Activated effector memory CD4-positive, alpha-beta T cell treated with anti-CD3 and anti-CD28 coated beads, Interleukin-2, amount 50 U/mL, for 16 hours (primary cell): ENCODE measurements around the gene GOLPH3L.
A peak's percentile ranks its signal among the peaks of the same experiment; 100 is the strongest.
"Not testable (repeated sequence)": the region's sequence is repeated elsewhere in the genome, so short reads cannot be mapped to it uniquely, and the experiment has no call there.

ENCODE experiments used
- DNase-seq: peaks from one replicate; pipeline ENCODE4 v3.0.0-alpha.2; 2020

The GOLPH3L gene

DNA sequence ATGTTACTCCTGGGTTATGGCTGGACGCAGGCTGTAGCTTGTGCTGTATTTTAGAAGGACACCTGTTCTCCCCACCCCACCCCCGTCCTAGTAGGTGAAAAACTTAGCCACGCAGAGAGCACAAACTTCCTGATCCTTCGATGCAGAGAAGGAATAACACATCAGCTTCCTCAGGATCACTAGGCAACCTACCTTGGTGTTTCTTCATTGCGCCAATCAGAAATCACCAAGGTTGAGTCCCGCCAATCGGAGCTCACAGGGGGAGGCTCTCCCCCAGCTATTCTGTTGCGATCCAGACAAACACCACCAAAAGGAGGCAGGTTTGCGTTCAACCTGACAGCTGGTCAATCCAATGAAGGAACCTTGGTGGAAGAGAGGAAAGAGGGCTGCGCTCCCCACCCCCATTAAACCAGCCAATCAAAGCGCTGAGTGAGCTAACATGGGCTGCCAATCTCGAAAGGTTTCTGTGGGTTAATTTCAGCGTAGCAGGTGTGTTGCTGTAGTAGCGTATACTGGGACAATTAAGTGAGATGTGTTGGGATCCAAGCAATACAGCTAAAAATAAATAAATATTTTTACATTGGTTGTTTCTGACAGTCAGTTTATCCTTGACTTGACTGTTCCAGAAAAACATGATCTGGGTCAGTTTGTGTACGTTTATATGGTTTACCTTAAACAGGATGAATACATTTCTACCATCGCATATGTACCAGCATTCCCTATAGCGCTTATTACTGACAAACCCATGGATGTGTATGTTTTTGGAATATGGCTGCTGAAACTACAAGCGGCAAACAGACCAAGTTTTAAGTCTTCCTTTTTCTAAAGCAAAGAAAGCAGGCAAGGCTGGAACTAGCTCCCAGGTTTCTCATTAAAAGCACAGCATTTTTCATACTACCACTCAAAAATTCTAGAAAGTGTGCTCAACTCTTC lies at the start of gene GOLPH3L:
Gene GOLPH3L (minus strand): TSS at position 160 of the 933 bp plus-strand sequence. CDS start 2,316 bp downstream, outside the sequence.
- peak; percentile 94 for DNase-seq

DNA sequence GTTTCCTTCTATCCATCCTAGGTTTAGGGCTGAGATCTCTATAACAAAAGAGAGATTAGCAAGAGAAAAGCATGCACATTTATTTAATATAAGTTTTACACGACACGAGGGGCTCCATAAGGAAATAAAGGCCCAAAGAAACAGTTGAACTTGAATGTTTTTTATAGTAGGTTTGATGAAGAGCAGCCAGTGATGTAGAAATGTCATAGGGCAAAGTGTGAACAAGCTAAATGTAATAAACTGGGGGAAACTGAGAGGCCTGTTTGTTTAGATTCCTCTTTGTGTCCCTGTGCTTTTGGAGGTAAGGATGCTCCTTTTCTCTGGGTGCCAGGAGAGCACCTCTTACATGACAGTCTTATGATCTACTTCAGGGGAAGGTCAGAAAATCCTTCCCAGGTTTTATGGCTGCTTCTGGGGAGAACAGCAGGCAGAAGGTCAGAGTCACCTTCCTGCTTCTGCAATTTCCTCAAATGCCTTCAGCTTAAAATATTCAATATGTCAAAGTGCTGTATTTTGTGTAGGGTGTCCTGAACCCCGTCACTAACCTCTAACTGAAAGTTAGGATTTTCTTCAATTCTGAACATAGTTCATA lies 33.3 kb upstream of the GOLPH3L start:
- no peak for DNase-seq

DNA sequence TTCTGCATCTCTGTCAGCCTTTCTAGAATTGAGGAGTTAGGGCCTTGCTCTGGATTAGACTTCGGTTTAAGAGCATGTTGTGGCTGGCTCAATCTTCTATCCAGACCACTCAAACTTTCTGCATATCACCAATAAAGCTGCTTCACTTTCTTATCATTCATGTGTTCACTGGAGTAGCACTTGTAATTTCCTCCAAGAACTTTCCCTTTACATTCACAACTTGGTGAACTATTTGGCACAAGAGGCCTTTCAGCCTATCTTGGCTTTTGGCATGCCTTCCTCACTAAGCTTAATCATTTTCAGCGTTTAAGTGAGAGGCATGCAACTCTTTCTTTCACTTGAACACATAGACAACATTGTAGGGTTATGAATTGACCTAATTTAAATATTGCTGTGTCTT lies 27.4 kb upstream of the GOLPH3L start:
- DNase-seq = no peak

DNA sequence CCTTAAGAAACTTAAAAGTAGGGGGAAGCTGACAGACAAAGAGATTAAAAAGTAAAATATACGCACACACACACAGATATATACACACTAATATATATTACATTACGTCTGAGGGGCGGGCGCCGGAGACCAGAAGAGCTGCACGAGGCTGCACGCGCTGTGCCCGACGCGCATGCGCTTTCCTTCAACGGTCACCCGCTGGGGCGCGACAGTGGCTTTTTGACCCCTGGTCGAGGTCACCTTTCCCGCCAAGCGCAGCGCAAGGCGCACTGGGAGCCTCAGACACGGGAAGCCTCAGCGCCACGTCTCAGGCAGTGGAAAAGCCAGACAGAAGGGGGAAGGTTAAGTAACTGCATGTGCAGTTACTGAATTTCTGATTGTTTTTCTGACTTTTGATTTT lies 23.7 kb upstream of the GOLPH3L start, which contains the start of gene HORMAD1:
Gene HORMAD1 (minus strand): TSS at position 193 of the 400 bp plus-strand sequence. CDS start 1,390 bp downstream, outside the sequence.
- DNase-seq = no peak

DNA sequence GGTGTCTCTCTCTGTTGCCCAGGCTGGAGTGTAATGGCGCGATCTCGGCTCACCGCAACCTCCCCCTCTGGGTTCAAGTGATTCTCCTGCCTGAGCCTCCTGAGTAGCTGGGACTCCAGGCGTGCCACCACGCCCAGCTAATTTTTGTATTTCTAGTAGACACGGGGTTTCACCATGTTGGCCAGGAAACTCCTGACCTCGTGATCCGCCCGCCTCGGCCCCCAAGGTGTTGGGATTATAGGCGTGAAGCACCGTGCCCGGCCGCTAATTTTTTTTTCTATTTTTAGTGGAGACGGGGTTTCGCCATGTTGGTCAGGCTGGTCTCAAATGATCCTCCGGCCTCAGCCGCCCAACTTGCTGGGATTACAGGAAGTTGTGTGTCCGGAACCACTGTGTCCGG lies 23.1 kb upstream of the GOLPH3L start:
- DNase-seq = no peak

DNA sequence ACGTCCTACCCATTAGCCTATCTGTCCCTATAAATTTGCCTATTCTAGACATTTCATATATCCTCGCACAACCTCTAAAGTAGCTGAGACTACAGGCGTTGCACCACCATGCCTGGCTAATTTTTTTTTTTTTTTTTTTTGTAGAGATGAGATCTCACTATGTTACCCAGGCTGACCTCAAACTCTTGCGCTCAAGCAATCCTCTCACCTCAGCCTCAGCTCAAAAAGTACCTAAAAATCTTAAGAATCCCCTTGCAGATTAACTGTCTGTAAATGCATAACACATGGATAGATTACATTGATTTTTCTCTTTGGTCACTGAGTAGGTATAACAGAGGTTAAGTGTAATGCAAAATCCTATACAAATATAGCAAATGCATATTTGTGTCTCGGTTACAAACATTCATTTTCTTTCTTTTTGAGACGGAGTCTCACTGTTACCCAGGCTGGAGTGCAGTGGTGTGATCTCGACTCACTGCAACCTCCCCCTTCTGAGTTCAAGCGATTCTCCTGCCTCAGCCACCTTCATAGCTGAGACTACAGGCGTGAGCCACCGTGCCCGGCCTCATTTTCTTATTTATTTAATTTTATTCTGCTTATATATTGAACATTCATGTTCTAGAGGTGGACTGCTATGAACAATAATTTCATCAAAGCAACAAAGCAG lies 21.4 kb upstream of the GOLPH3L start:
- no peak for DNase-seq

DNA sequence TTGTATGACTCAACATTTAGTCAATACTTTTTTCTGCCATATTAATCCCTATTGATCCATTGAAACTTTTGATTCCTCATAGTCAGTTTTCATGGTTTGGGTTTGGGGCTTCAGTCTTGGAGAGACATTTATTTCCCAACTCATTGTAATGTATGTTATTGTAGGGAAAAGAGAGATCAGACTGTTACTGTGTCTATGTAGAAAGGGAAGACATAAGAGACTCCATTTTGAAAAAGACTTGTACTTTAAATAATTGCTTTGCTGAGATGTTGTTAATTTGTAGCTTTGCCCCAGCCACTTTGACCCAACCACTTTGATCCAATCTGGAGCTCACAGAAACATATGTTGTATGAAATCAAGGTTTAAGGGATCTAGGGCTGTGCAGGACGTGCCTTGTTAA lies 12.1 kb upstream of the GOLPH3L start:
- DNase-seq = not testable (repeated sequence)

DNA sequence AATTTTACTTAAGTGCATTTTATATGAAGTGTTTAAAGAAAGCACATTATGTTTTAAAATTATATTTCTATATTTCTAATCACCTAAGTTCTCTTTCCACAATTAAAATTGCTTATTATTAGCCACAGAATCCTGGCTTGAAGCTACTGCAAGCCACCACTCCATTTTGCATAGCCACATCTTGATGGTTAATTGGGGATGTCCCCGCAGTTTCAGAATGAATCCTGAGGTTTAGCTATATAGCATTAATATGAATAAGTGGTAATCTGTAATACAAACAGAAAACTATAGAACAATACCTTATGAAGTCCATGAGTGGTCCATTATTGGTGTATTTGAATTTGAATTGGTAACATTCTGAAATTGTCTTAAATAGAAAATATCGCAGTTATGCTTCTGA lies 11.6 kb upstream of the GOLPH3L start:
- DNase-seq = no peak

DNA sequence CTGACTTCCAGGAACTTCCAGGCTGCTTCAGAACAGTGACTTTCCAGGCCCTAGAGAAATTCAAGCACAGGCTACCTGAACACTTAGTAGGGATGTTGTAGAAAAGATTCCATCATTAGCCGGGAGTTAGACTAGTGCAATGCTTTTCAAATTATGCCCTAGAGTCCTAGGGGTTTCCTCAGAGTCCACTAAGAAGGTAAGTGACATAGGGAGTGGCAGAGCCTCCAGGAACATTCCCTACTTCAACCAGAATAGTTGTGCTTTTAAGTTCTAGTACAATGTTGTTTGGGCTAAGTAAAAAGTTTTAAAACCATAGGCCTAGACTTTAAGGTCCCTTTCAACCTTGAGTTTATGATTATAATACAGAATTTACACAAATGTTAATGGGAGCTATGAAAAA lies 9.1 kb upstream of the GOLPH3L start:
- no peak for DNase-seq

DNA sequence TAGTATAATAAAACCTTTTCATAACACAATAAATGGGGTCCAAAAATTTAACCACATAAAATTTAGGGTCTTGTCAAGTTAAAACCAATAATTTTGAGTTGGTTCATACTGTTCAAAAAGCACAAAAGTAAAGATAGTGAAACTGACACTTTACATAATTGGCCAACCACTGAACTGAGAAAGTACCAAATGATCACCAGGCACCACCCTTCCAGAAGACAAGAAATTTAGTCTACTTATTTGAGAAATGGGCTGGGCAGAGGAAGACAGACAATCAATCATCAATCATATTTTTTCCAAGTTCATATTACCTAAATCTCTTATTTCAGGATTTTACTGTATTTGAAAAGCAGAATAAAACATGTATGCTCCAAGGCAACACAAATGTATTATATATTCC lies 6.5 kb upstream of the GOLPH3L start:
- no peak for DNase-seq

DNA sequence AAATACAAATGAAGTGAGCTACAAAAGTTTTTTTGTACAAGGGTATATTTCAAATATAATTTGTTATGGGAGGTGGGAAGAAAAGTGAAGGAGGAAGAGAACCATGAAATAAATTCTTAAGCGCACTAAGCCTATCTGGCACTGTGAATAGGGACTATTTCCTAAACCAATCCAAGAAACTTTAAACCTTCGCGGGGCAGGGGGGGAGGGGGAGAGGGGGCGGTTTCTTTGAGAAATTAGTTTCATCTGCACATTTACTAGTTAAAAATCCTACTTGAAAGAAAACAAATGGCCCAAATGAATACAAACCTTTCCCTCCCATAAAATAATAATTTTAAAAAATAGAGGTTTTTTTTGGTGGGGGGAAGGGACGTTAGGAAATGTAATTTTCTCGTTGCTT lies 364 bp downstream of the GOLPH3L start:
- DNase-seq = no peak

DNA sequence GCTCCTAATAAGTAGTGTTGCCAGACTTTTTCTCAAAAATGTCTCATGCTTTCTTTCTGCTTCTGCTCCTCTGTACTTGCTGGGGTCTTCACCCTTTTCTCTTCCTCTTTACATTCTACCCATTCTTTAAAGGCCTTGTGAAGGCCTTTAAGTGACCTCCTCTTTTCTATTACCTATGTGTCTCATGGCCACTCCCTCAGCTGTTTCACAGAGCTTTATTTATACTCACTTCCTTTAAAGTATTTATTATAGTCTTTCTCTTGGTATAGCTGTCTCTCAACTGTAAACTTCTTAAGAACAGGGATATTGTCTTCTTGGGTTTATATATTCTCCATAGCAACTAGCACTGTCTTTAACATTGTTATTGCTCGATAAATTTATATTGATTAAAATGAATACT lies 792 bp downstream of the GOLPH3L start:
- DNase-seq = no peak

DNA sequence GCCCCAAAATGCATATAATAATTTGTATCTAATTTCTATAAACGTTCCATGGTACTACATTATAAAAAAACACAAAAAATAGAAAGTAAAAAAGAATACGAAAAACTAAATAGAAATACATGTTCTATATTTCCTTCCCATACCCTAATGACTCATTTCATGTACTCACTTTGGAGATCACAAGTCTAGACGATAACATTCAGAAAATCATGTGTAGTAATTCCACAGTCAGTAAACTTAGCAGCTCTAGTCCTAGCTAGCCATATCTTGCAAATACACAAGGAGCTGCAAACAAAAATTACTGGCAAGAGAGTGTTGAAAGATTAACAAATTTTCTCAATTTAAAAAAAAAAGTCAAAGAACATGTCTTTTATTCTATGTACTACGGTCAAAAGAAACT lies 1.4 kb downstream of the GOLPH3L start:
- no peak for DNase-seq

DNA sequence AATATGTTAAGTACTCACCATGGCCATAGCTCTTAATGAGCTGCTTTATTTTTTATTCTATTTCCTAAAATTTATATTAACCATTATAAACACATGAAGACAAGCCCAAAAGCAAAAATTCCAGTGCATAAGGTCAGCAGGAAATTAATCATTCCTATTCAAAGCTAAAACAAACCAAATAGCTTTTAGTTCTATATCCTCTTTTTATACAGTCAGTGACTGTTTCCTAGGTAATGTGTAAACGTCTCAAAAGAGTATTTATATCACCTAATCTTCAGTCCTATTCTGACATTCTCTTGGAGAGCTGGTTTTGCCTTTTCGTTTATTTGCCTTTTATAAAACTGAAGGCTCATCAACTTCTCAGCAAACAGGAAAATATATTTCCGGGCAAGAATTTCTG lies 4.2 kb downstream of the GOLPH3L start:
- no peak for DNase-seq

DNA sequence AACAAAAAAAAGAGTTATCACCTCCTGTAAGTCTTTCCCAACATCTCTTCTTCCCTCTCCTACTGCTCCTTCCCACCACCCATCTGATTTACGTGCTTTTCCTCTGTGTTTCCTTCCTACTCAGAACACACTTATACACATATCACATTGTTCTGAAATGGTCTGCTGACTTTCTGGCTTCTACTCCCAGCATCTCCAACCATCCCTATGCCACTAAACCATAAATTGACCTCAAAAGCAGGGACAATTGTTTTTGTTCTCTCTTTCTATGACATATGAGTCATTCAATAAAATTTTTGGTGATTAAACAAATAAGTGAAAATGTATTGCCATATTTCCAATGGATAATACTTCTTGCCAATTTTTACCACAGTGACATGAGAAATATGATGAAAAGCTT lies 8.2 kb downstream of the GOLPH3L start:
- no peak for DNase-seq

DNA sequence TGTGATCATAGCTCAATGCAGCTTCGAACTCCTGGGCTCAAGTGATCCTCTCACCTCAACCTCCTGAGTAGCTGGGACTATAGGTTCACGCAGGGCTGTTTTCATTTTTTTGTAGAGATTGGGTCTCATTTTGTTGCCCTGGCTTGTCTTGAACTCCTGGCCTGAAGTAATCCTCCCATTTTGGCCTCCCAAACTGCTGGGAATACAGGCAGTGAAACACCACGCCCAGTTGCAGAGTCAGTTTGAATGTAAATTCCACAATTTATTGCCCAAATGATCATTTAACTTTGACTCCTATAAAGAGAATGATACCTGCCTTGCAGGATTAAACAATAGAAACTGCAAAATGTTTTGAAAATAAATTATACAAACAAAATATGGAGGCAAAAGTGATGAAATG lies 10.7 kb downstream of the GOLPH3L start:
- DNase-seq = no peak

DNA sequence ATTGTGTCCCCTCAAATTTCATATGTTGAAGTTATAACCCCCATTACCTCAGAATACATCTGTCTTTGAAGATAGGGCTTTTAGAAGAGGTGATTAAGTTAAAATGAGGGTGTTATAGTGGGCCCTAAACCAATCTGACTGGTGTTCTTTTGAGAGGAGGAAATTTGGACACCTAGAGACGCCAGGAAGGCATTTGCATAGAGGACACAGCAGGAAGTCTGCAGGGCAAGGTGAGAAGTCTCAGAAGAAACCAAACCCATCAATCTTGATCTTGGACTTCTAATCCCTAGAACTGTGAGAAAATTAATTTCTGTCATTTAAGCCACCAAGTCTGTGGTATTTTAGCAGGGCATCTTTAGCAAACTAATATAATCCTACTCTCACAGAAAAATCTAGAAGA lies 13.0 kb downstream of the GOLPH3L start:
- no peak for DNase-seq

DNA sequence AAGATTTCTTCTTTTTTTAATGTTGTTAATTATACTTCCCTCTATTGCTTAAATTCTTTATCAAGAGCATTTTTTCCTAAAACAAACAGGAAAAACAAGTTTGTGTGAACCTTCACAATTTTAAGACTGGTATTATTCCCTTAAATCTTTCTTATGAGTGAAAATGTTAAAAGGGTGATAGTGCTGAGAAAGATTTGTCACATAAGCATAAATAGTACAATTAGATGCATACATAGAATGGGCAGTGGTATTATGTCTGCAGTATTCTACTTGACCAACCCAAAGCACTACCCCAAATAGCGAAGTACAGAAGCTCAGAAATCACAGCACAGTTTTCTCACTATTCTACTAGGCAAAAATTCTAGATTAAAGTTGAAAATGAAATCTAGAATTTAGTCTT lies 18.0 kb downstream of the GOLPH3L start:
- DNase-seq = no peak

DNA sequence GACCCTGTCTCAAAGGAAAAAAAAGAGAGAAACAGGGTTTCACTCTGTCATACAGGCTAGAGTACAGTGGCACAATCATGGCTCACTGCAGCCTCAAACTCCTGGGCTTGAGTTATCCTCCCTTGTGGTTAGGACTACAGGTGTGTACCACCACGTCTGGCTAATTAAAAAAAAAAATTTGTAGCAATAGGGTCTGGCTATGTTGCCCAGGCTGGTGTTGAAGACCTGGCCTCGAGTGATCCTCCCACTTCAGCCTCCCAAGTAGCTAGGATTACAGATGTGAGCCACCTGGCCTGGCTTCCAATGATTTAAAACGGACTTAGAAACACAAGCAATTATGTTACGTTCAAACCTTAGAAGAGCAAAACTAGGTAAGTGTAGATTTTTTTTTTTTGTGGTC lies 22.1 kb downstream of the GOLPH3L start:
- no peak for DNase-seq

DNA sequence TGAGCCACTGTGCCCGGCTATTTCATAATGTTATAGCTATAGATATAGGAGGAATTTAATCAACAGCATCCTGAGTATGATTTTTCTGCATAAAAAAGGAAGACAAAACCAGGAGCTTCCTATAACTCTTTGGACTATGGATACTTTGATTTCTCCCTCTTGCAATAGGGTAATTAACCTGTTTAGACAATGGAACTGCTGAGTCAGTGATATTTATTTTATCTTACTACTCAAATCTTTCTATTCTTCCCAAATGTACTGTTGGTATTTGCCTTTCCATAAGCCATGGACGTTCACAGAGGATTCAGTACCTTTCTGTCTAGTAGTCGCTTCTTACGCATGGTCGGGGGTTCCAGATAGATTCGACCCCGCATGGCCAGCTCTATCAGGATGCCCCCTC lies 33.6 kb downstream of the GOLPH3L start:
- no peak for DNase-seq

DNA sequence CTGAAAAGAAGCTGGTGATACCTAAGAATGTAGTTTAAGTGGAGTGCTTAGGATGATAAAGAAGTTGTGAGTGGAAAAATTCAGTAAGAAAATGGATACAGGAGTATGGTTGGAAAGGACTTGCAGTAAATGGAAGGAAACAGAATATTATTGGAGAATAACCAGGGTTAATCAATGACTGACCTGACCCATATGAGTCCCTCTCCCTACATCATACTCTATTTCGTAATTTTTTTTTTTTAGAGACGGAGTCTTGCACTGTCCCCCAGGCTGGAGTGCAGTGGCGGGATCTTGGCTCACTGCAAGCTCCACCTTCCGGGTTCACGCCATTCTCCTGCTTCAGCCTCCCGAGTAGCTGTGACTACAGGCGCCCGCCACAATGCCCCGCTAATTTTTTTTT lies 34.1 kb downstream of the GOLPH3L start:
- no peak for DNase-seq

DNA sequence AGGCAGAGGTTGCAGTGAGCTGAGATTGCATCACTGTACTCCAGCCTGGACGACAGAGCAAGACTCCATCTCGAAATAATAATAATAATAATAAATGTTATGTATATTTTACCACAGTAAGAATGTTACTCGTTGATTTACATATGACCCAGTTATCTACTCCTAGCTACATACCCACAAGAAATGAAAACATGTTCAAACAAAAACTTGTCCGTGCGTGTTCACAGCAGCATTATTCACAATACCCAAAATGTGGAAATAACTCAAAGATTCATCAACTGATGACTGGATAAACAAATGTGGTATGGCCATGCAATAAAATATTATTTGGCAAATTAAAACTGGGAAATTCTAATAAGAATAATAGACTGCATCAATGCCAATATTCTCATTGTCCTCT lies 35.8 kb downstream of the GOLPH3L start:
- DNase-seq = no peak

DNA sequence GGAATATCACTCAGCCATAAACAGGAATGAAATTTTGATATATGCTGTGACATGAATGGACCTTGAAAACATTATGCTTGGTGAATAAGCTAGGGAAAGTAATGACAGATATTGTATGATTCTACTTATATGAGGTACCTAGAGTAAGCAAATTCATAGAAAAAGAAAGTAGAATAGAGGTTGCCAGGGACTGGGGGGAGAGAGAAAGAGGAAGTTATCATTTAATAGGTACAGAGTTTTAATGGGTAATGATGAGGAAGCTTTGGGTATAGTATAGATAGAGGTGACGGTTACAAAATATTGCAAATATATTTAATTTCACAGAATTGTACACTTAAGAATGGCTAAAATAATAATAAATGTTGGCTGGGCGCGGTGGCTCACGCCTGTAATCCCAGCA lies 36.4 kb downstream of the GOLPH3L start:
- no peak for DNase-seq

DNA sequence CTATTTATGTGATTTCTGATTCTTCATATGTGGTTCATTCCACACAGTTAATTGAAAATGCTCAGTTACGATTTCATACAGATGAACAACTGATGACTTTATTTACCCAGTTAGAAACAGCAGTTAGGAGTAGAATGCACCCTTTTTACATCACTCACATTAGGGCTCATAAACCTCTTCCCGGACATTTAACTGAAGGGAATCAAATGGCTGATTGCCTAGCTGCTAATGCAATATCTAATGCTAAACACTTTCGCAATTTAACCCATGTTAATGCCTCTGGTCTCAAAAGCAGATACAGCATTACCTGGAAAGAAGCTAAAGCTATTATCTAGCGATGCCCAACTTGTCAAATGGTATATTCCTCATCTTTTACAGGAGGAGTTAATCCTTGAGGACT lies 39.9 kb downstream of the GOLPH3L start:
- DNase-seq = not testable (repeated sequence)
